Vagina (tissue), 2 donors: ENCODE measurements around the gene PECR.

Source experiments
- POLR2A ChIP-seq, 2 donors: fragments of 450-650 bp; IDR thresholded peaks; one replicate each; pipeline ENCODE4 v1.6.1; 2017; ENCODE audit warnings: antibody characterized with exemption in 2 of 2, mild to moderate bottlenecking in 2 of 2, moderate library complexity in 2 of 2
- POLR2AphosphoS5 ChIP-seq, 2 donors: sonication (generic); formaldehyde crosslinking; IDR thresholded peaks; one replicate each; pipeline ENCODE4 v1.9.0; 2017; ENCODE audit warnings: antibody characterized with exemption in 2 of 2, mild to moderate bottlenecking in 2 of 2, low read depth in 1 of 2; ENCODE audit not compliant: insufficient read depth in 1 of 2
- TF ChIP-seq, protein P1 (sequence below), 3 experiments: fragments of 450-650 bp in 2 of 3; fragments of 200-600 bp in 1 of 3; sonication (generic) in 1 of 3; IDR thresholded peaks; one replicate each; pipeline ENCODE4 v1.5.1; 2017 to 2019; ENCODE audit warnings: antibody characterized with exemption in 3 of 3, mild to moderate bottlenecking in 2 of 3, moderate library complexity in 2 of 3

GRCh38 chr2:216103213-216103612 lies 21.6 kb upstream of the PECR start:
- TF ChIP-seq, protein P1, sequence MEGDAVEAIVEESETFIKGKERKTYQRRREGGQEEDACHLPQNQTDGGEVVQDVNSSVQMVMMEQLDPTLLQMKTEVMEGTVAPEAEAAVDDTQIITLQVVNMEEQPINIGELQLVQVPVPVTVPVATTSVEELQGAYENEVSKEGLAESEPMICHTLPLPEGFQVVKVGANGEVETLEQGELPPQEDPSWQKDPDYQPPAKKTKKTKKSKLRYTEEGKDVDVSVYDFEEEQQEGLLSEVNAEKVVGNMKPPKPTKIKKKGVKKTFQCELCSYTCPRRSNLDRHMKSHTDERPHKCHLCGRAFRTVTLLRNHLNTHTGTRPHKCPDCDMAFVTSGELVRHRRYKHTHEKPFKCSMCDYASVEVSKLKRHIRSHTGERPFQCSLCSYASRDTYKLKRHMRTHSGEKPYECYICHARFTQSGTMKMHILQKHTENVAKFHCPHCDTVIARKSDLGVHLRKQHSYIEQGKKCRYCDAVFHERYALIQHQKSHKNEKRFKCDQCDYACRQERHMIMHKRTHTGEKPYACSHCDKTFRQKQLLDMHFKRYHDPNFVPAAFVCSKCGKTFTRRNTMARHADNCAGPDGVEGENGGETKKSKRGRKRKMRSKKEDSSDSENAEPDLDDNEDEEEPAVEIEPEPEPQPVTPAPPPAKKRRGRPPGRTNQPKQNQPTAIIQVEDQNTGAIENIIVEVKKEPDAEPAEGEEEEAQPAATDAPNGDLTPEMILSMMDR (IDR thresholded peaks at IDR 0.05): no peak
- no peak for TF ChIP-seq POLR2AphosphoS5 (IDR thresholded peaks at IDR 0.05; ENCODE audit: insufficient read depth in 1 of 2, low read depth in 1 of 2)
- TF ChIP-seq POLR2A (IDR thresholded peaks at IDR 0.05): no peak
